Effector memory CD8-positive, alpha-beta T cell (primary cell): ENCODE data around the gene PDK1.
"Not testable (repeated sequence)": the region's sequence is repeated elsewhere in the genome, so short reads cannot be mapped to it uniquely, and the experiment has no call there.

Experiments
- ATAC-seq: fragments of 150-1000 bp; cut with Tn5 transposase; replicated peaks from 2 replicates; pipeline ENCODE4 v1.10.0; 2021; ENCODE audit warnings: mild to moderate bottlenecking, moderate library complexity
- DNase-seq, 3 experiments: peaks; one replicate each; pipeline ENCODE4 v3.0.0; 2021
- H3K27ac Mint-ChIP-seq, 2 donors: one replicate each; pipeline ENCODE4 v1.8.0; 2022; ENCODE audit warnings: mild to moderate bottlenecking in 2 of 2, mixed read lengths in 2 of 2, moderate library complexity in 2 of 2
- H3K27me3 Mint-ChIP-seq, 2 donors: one replicate each; pipeline ENCODE4 v1.8.0; 2022; ENCODE audit warnings: mixed read lengths in 2 of 2
- H3K36me3 Mint-ChIP-seq: one replicate; pipeline ENCODE4 v1.8.0; 2022; ENCODE audit warnings: mild to moderate bottlenecking, moderate library complexity, mixed read lengths; ENCODE audit not compliant: insufficient read depth
- H3K4me1 Mint-ChIP-seq, 2 donors: one replicate each; pipeline ENCODE4 v1.8.0; 2022; ENCODE audit warnings: low read depth in 2 of 2, mixed read lengths in 2 of 2
- H3K4me3 Mint-ChIP-seq, 2 donors: one replicate each; pipeline ENCODE4 v1.8.0; 2022; ENCODE audit warnings: mild to moderate bottlenecking in 2 of 2, mixed read lengths in 2 of 2, moderate library complexity in 2 of 2
- H3K9me3 Mint-ChIP-seq, 2 donors: one replicate each; pipeline ENCODE4 v1.8.0; 2022; ENCODE audit warnings: mixed read lengths in 2 of 2

The PDK1 gene

GRCh38 chr2:172558372-172558771, 2.5 kb downstream of the PDK1 start:
- H3K9me3 Mint-ChIP-seq = no peaks in the 10 kb centered on the region
- no peaks in the 10 kb centered on the region for H3K27me3 Mint-ChIP-seq
- DNase-seq = no peak
- H3K4me3 Mint-ChIP-seq = peak overlapping the region in 1 of 2 donors; percentile 40
- no peaks in the 10 kb centered on the region for H3K36me3 Mint-ChIP-seq
- no peak overlapping the region for H3K27ac Mint-ChIP-seq
- ATAC-seq = no peak
- peaks cover 13 to 23% of the 10 kb centered on the region in 2 donors for H3K4me1 Mint-ChIP-seq

- DNase-seq = no peak
- no peaks in the 10 kb centered on the region for H3K27me3 Mint-ChIP-seq
- peaks cover 9% of the 10 kb centered on the region for H3K36me3 Mint-ChIP-seq
- H3K9me3 Mint-ChIP-seq = no peaks in the 10 kb centered on the region
- H3K4me3 Mint-ChIP-seq = no peak overlapping the region
- H3K4me1 Mint-ChIP-seq = peaks cover 4 to 18% of the 10 kb centered on the region in 2 donors
- no peak overlapping the region for H3K27ac Mint-ChIP-seq
- no peak for ATAC-seq
These were observed 4.8 kb downstream of the PDK1 start for GRCh38 chr2:172560721-172561120.

DNA sequence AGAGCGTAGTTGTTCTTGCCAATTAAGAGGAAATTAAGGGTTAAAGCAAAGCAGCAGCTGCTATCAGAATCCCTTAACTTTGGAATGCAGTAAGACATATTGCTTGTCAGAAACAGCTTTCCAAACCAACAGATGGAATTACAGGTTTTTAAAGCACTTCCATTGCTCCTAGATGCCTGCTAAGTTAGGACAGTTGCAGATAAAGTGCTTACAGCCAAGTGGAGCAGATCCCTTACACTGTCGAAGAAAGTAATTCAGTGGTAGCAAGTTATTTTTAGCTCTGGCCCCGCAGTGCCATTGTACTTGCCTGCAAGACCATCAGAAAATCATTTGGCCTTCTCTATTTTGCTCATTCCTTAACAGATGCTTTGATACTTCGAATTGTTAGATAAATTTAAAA, 5.4 kb downstream of the PDK1 start:
- H3K4me3 Mint-ChIP-seq = no peak overlapping the region
- peaks cover 4 to 18% of the 10 kb centered on the region in 2 donors for H3K4me1 Mint-ChIP-seq
- H3K27ac Mint-ChIP-seq = no peak overlapping the region
- peaks cover 13% of the 10 kb centered on the region for H3K36me3 Mint-ChIP-seq
- ATAC-seq (no peak), DNase-seq (no peak)
- no peaks in the 10 kb centered on the region for H3K9me3 Mint-ChIP-seq
- H3K27me3 Mint-ChIP-seq = no peaks in the 10 kb centered on the region

GRCh38 chr2:172562298-172562697, 6.4 kb downstream of the PDK1 start:
- Mint-ChIP-seq H3K27me3 (no peaks in the 10 kb centered on the region), H3K4me3 (no peak overlapping the region), H3K27ac (no peak overlapping the region), H3K9me3 (no peaks in the 10 kb centered on the region), H3K4me1 (peaks cover 3 to 13% of the 10 kb centered on the region in 2 donors), H3K36me3 (peaks cover 20% of the 10 kb centered on the region)
- DNase-seq (no peak), ATAC-seq (no peak)

DNA sequence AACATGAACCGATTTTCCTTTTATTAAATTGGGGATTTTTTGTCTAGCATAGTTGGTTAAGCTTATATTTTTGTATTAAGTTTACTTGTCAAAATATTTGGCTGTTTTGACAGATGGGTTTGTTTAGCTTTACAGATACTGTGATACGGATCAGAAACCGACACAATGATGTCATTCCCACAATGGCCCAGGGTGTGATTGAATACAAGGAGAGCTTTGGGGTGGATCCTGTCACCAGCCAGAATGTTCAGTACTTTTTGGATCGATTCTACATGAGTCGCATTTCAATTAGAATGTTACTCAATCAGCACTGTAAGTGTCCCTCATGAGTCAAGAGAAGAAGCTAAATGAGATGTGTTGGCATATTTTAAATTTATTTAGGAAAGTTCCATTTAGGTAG, 8.5 kb downstream of the PDK1 start:
- Mint-ChIP-seq H3K27ac (peak overlapping the region in 1 of 2 donors; percentile 16), H3K27me3 (no peaks in the 10 kb centered on the region), H3K9me3 (no peaks in the 10 kb centered on the region), H3K4me1 (no peaks in the 10 kb centered on the region), H3K4me3 (no peak overlapping the region), H3K36me3 (peaks cover 31% of the 10 kb centered on the region)
- ATAC-seq (no peak), DNase-seq (no peak)

DNA sequence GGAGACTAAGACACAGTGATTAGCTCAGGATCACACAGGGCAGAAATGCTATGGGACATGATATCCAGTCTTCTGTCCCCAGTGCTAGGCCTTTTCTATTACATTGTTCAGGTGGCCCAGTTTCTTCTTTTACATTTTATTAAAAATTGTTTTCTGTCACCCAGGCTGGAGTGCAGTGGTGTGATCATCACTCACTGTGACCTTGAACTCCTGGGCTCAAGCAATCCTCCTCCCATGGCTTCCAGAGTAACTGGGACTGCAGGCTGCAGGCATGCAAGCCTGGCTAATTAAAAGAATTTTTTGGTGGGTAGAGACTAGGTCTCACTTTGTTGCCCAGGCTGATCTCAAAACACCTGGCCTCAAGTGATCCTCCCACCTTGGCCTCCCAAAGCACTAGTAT, 15.4 kb downstream of the PDK1 start:
- peaks cover 0 to under 1% of the 10 kb centered on the region in 2 donors for H3K4me1 Mint-ChIP-seq
- no peak for ATAC-seq
- no peak for DNase-seq
- H3K27me3 Mint-ChIP-seq = no peaks in the 10 kb centered on the region
- H3K9me3 Mint-ChIP-seq = peaks cover 4 to 9% of the 10 kb centered on the region in 2 donors
- H3K36me3 Mint-ChIP-seq = peaks cover 51% of the 10 kb centered on the region
- no peak overlapping the region for H3K27ac Mint-ChIP-seq
- H3K4me3 Mint-ChIP-seq = no peak overlapping the region

GRCh38 chr2:172572981-172573380, 17.1 kb downstream of the PDK1 start:
- Mint-ChIP-seq H3K27me3 (no peaks in the 10 kb centered on the region), H3K36me3 (peaks cover 42% of the 10 kb centered on the region), H3K4me3 (no peak overlapping the region), H3K27ac (no peak overlapping the region), H3K9me3 (peaks cover 4 to 17% of the 10 kb centered on the region in 2 donors), H3K4me1 (peaks cover 0 to 4% of the 10 kb centered on the region in 2 donors)
- no peak for ATAC-seq
- DNase-seq = no peak

DNA sequence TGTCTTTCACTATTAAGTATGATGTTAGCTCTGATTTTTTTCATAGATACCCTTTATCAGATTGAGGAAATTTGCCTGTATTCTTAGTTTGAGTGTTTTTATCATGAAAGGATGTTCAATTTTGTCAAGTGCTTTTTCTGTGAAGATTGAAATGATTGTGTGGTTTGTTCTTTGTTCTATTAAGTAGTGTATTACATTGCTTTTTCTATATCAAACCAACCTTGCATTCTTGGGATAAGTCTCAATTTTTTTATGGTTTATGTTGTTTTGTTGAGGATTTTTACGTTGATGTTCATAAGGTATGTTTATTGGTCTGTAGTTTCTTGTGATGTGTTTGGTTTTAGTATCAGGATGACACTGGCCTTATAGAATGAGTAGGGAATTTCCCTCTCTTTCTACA, 19.1 kb downstream of the PDK1 start:
- Mint-ChIP-seq H3K27me3 (no peaks in the 10 kb centered on the region), H3K27ac (no peak overlapping the region), H3K36me3 (peaks cover 44% of the 10 kb centered on the region), H3K4me1 (peaks cover 0 to 4% of the 10 kb centered on the region in 2 donors), H3K9me3 (peaks cover 4 to 21% of the 10 kb centered on the region in 2 donors), H3K4me3 (no peak overlapping the region)
- no peak for ATAC-seq
- no peak for DNase-seq

DNA sequence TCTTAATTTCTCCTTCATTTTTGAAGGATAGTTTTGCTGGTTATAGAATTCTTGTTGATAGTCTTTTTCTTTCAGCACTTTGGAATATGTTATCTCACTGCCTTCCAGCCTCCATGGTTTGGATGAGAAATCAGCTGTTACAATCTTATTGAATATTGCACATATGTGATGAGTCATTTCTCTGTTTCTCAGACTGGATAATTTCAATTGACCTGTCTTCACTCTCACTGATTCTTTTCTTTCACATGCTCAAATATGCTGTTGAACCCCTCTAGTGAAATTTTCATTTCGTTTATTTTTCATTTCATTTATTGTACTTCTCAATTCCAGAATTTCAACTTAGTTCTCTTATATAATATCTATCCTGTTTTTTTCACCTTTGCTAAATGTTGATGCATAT, 22.2 kb downstream of the PDK1 start:
- H3K9me3 Mint-ChIP-seq = peaks cover 4 to 21% of the 10 kb centered on the region in 2 donors
- no peak overlapping the region for H3K4me3 Mint-ChIP-seq

DNA sequence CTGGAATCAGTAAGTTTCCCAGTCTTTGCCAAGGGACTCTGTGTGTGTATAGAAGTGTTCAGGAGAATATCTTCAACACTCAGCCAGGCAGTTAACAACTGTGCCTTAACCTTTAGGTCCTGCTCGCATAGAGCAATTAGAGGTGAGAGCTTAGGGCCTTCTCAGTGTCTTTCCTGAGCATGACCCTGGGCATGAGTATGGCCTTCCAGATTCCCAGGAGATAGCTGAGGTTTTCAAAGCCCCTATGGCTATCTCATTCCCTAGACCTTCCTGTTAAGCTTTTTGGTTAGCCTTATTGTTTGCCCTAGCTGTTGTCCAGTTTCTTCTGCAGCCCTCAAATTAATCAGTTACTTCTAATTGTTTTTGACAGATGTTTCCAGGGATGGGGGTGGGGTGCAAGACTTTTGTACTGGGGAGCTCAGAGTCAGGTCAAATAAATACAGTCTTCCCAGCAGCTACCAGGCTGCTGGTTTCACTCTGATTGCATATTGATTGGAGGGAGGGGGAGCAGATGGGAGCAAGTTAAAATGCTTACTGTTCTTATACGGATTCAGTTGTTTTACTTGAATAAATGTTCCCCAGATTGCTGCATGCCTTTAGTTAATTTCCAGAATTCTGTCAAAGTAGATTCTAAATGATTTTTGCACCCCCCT, 23.1 kb downstream of the PDK1 start:
- Mint-ChIP-seq H3K4me3 (no peak overlapping the region), H3K27me3 (no peaks in the 10 kb centered on the region), H3K9me3 (peaks cover 4 to 21% of the 10 kb centered on the region in 2 donors), H3K27ac (no peak overlapping the region), H3K4me1 (peaks cover 2 to 4% of the 10 kb centered on the region in 2 donors), H3K36me3 (peaks cover 34% of the 10 kb centered on the region)
- DNase-seq (no peak), ATAC-seq (no peak)

More for the DNA sequence above, 22.2 kb downstream of the PDK1 start:
- ATAC-seq (no peak), DNase-seq (no peak)
- Mint-ChIP-seq H3K27me3 (no peaks in the 10 kb centered on the region), H3K4me1 (peaks cover 2 to 4% of the 10 kb centered on the region in 2 donors), H3K36me3 (peaks cover 31% of the 10 kb centered on the region), H3K27ac (no peak overlapping the region)

DNA sequence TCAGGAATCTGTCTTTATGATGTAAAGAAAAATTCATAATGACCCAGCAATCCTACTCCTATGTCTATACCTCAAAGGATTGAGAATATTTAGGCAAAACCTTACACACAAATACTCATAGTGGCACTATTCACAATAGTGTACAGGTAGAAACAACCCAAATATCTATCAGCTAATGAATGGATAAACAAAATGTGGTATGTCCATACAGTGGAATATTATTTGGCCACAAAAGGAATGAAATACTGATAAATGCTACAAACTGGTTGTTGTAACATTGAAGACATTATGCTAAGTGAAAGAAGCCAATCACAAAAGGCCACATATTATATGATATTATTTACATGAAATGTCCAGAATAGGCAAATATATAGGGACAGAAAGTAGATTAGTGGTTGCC, 24.7 kb downstream of the PDK1 start:
- ATAC-seq = no peak
- Mint-ChIP-seq H3K27me3 (no peaks in the 10 kb centered on the region), H3K4me1 (peaks cover 2 to 4% of the 10 kb centered on the region in 2 donors), H3K4me3 (no peak overlapping the region), H3K27ac (no peak overlapping the region), H3K36me3 (peaks cover 28% of the 10 kb centered on the region), H3K9me3 (peaks cover 0 to 14% of the 10 kb centered on the region in 2 donors)
- DNase-seq = no peak

DNA sequence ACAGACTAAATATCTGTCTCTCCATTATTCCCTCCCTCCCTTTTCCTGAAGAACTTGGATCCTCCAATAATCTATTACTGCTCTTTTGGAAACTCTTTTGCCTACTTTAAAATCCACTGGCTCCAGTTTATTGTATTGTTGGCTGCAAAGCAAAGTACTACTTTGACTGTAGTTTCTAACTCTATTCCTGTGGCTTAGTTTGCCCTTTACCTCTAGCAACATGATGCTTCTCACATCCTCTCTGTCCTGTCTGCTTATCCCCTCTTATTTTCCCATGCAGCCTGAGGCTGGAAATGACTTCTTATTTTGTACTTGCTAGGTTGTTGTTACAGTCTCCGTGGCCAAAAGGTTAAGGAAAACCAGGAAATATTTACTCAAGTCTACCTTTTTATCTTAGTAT, 26.8 kb downstream of the PDK1 start:
- Mint-ChIP-seq H3K27ac (no peak overlapping the region), H3K4me1 (peaks cover 15% of the 10 kb centered on the region in 2 donors), H3K27me3 (no peaks in the 10 kb centered on the region), H3K9me3 (peaks cover 0 to 7% of the 10 kb centered on the region in 2 donors), H3K4me3 (no peak overlapping the region), H3K36me3 (peaks cover 31% of the 10 kb centered on the region)
- ATAC-seq = no peak
- no peak for DNase-seq

DNA sequence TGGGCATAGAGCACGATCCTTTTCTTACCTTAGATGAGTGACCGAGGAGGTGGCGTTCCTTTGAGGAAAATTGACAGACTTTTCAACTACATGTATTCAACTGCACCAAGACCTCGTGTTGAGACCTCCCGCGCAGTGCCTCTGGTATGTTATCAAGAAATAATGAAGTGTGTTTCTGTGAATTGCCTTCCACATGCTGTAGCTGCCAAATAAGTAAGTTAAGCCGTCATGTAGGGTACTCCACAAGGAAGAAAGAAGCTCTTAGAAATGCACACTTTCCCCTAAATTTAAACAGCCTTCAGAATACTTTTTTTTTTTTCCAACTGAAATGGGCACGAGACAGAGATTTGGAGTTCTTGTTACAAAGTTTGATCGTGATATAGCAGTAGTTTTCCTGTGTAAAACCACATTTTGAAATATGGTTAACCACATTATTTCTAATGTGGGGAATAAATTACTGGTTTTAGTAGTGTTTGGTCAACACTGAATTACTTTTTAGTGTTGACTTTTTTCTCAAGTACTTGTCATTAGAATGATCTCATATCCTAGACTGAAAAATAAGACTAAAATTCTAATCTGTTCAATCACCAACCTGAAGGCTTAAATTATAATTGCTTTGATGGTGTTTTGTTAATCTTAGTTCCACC, 30.5 kb downstream of the PDK1 start:
- H3K4me1 Mint-ChIP-seq = peaks cover 15 to 19% of the 10 kb centered on the region in 2 donors
- peak overlapping the region in 1 of 2 donors; percentile 66 for H3K27ac Mint-ChIP-seq
- DNase-seq = no peak
- peak overlapping the region in 1 of 2 donors; percentile 11 for H3K4me3 Mint-ChIP-seq
- peaks cover 27% of the 10 kb centered on the region for H3K36me3 Mint-ChIP-seq
- peak; percentile 59 for ATAC-seq
- no peaks in the 10 kb centered on the region for H3K27me3 Mint-ChIP-seq
- no peaks in the 10 kb centered on the region for H3K9me3 Mint-ChIP-seq

DNA sequence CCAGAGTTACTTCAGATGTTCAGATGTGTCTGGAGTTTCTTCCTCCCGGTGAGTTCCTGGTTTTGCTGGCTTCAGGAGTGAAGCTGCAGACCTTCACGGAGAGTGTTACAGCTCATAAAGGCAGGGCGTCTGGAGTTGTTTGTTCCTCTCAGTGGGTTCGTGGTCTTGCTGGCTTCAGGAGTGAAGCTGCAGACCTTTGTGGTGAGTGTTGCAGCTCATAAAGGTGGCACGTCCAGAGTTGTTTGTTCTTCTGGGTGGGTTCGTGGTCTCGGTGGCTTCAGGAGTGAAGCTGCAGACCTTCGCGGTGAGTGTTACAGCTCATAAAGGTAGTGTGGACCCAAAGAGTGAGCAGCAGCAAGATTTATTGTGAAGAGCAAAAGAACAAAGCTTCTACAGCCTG, 31.3 kb downstream of the PDK1 start:
- Mint-ChIP-seq H3K4me3 (peak overlapping the region in 1 of 2 donors; percentile 10), H3K36me3 (peaks cover 21% of the 10 kb centered on the region), H3K4me1 (peaks cover 15 to 19% of the 10 kb centered on the region in 2 donors)
- not testable (repeated sequence) for H3K9me3 Mint-ChIP-seq, H3K27ac Mint-ChIP-seq, ATAC-seq, DNase-seq, H3K27me3 Mint-ChIP-seq
